Measurements from ENCODE around the gene TIMM44. TPM values are rescaled to one million over a fixed set of nuclear protein-coding genes. Genes with fewer than 3 reads are reported as not detected.

TIMM44 gene
- total and polyA plus RNA-seq, 4 donors: 17.7 to 35.8 (median 26.6) TPM

DNA sequence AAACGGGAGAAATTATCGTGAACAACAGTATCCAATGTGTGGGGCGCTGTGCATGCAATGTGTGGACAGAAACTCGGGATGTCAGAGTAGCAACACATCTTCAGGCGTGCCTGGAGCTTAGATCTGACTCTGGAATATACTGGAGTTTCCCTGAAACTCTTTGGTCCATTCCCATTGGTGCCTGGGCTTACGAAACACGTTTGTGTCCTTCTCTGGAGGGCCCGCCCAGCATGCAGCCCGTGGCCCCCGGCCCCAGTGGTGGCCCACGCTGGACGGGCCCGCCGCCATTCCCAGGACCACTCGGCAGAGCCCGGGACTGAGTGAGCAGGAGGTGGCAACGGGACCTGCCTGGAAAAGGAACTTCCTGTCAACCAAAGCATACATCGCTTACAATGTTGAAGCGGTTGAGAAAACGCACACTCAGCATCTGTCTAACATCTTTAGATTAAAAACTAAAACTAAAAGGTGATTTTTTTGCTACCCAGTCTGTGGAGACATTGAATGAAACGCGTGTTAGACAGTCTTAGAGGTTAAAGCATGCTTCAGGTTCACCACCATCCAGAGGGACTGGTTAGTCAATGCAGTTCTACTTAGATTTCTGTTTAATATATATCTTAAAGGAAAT lies 19.3 kb upstream of the TIMM44 start:
- H3K4me3 ChIP-seq (ENCODE audit: low read depth in 1 of 3, low read length in 3 of 3): peak overlapping the region in 1 of 3 donors; percentile 29
- peaks cover 6 to 35% (median 20%) of the 10 kb centered on the region in 4 donors for H3K36me3 ChIP-seq (ENCODE audit: control insufficient read depth in 4 of 4, insufficient read depth in 3 of 4, low read depth in 1 of 4, low read length in 3 of 4)
- H3K9me3 ChIP-seq (ENCODE audit: control insufficient read depth in 4 of 4, low read length in 3 of 4): no peaks in the 10 kb centered on the region
- no peak for DNase-seq (ENCODE audit: low spot score)
- no peaks in the 10 kb centered on the region for H3K27me3 ChIP-seq (ENCODE audit: control insufficient read depth in 4 of 4, insufficient read depth in 4 of 4, low read length in 3 of 4)
- TF ChIP-seq JUND (IDR thresholded peaks at IDR 0.05) (no peak), ATF3 (IDR thresholded peaks at IDR 0.05) (no peak), SP1 (IDR thresholded peaks at IDR 0.05) (no peak), TAF1 (conservative IDR thresholded peaks at IDR 0.05) (no peak), NR2F2 (IDR thresholded peaks at IDR 0.05) (no peak), GABPA (IDR thresholded peaks at IDR 0.05 in 1 of 2, conservative IDR thresholded peaks at IDR 0.05 in 1 of 2) (no peak), RXRA (IDR thresholded peaks at IDR 0.05) (no peak), EGR1 (IDR thresholded peaks at IDR 0.05; ENCODE audit: low read depth in 2 of 2) (no peak), CTCF (IDR thresholded peaks at IDR 0.05; ENCODE audit: low read depth, low read length, missing input control) (no peak), HNF4G (IDR thresholded peaks at IDR 0.05) (no peak), REST (IDR thresholded peaks at IDR 0.05) (no peak), HNF4A (conservative IDR thresholded peaks at IDR 0.05) (no peak), YY1 (IDR thresholded peaks at IDR 0.05) (no peak), FOXA1 (IDR thresholded peaks at IDR 0.05) (no peak), RAD21 (IDR thresholded peaks at IDR 0.05) (no peak), FOXA2 (IDR thresholded peaks at IDR 0.05) (no peak)
- TF ChIP-seq, protein P1, sequence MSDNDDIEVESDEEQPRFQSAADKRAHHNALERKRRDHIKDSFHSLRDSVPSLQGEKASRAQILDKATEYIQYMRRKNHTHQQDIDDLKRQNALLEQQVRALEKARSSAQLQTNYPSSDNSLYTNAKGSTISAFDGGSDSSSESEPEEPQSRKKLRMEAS (IDR thresholded peaks at IDR 0.05): no peak
- H3K4me1 ChIP-seq (ENCODE audit: control insufficient read depth in 4 of 4, insufficient read depth in 4 of 4, low read length in 3 of 4): peaks cover 3 to 25% (median 18%) of the 10 kb centered on the region in 4 donors
- peak overlapping the region in 1 of 2 donors; percentile 63 for H3K9ac ChIP-seq (ENCODE audit: low read depth in 1 of 2, low read length in 2 of 2)
- peak overlapping the region; percentile 44 to 62 for H3K27ac ChIP-seq (ENCODE audit: low read depth in 1 of 2, low read length in 2 of 2)
- WGBS: 51% methylated on average over 22 of the region's 22 CpGs
